OCI-LY1 (cell line): ENCODE data around the gene FCAMR.

Experiments used
- CTCF ChIP-seq: fragments of 200-600 bp; sonication (generic), shearing (Covaris generic); IDR thresholded peaks from 2 replicates; pipeline ENCODE4 v1.5.1; 2017; ENCODE audit warnings: mild to moderate bottlenecking, antibody characterized with exemption, low read length, moderate library complexity, mixed read lengths
- EZH2 ChIP-seq: fragments of 200-600 bp; sonication (generic), shearing (Covaris generic); IDR thresholded peaks from 2 replicates; pipeline ENCODE4 v1.8.0; 2017; ENCODE audit warnings: borderline replicate concordance, mixed run types, mild to moderate bottlenecking, antibody characterized with exemption, low read length, moderate library complexity, mixed read lengths

- TF ChIP-seq CTCF (no peak), EZH2 (no peak)
Observed at GRCh38 chr1:207010726-207011125, 40.5 kb upstream of the FCAMR start.
